H1 (cell line): ENCODE results near the gene MRPL36. TPM values are rescaled to one million over a fixed set of nuclear protein-coding genes. Genes with fewer than 3 reads are reported as not detected.

Source experiments
- CTCF ChIA-PET: fragments of 300-600 bp; sonication (Branson Sonifier 250); formaldehyde crosslinking; loops from one replicate; lab custom pipeline; 2021; ENCODE audit not compliant: partially characterized antibody; lab: Charles Lee
- POLR2A ChIA-PET: fragments of 300-600 bp; sonication (Branson Sonifier 250); formaldehyde crosslinking; loops from one replicate; lab custom pipeline; 2021; ENCODE audit warnings: inconsistent platforms; ENCODE audit not compliant: partially characterized antibody; lab: Charles Lee
- DNase-seq, 2 experiments: peaks; one replicate each; pipeline versions ENCODE4 v3.0.0 to v3.0.0-alpha.2; 2010 to 2022; ENCODE audit warnings: low spot score in 2 of 2, low read depth in 1 of 2, mixed read lengths in 1 of 2
- FAIRE-seq: peaks from 2 replicates; lab custom pipeline; 2011; peaks lifted over from hg19 to GRCh38; lab: Jason Lieb, UNC
- H2AFZ ChIP-seq: 2 replicates; pipeline ENCODE4 v1.8.1; 2012; ENCODE audit warnings: low read length, inconsistent platforms
- H2AK5ac ChIP-seq: 2 replicates; pipeline ENCODE4 v1.6.1; 2013; ENCODE audit warnings: low read depth, low read length
- H2BK120ac ChIP-seq: replicated peaks from 2 replicates; pipeline ENCODE3; 2013; ENCODE audit warnings: low read depth, low read length, inconsistent platforms
- H2BK12ac ChIP-seq: 2 replicates; pipeline ENCODE4 v1.6.1; 2013; ENCODE audit warnings: low read depth, low read length
- H2BK15ac ChIP-seq: 2 replicates; pipeline ENCODE4 v1.6.1; 2013; ENCODE audit warnings: low read length
- H2BK20ac ChIP-seq: 2 replicates; pipeline ENCODE4 v1.6.1; 2013; ENCODE audit warnings: low read length
- H2BK5ac ChIP-seq: 2 replicates; pipeline ENCODE4 v1.6.1; 2013; ENCODE audit warnings: low read depth, low read length
- H3K14ac ChIP-seq: 2 replicates; pipeline ENCODE4 v1.6.1; 2013; ENCODE audit warnings: inconsistent platforms; ENCODE audit not compliant: insufficient read length
- H3K18ac ChIP-seq: 2 replicates; pipeline ENCODE4 v1.6.1; 2013; ENCODE audit warnings: low read length; ENCODE audit errors: extremely low read depth
- H3K23ac ChIP-seq: 2 replicates; pipeline ENCODE4 v1.6.1; 2013; ENCODE audit warnings: inconsistent platforms; ENCODE audit not compliant: insufficient read length
- H3K23me2 ChIP-seq: 2 replicates; pipeline ENCODE4 v1.6.1; 2013; ENCODE audit warnings: low read depth, low read length
- H3K27ac ChIP-seq: 2 replicates; pipeline ENCODE4 v1.6.1; 2011; ENCODE audit warnings: low read depth, low read length, inconsistent platforms
- H3K27me3 ChIP-seq, 4 experiments: replicated peaks in 1 of 4; 1 replicate in 1 of 4; 2 replicates in 3 of 4; pipeline versions ENCODE4 v1.6.1 to v1.8.1; 2011 to 2013; ENCODE audit warnings: low read length in 3 of 4, mild to moderate bottlenecking in 3 of 4, inconsistent platforms in 2 of 4, mixed read lengths in 2 of 4, moderate library complexity in 1 of 4; ENCODE audit not compliant: control insufficient read depth in 3 of 4, insufficient read depth in 3 of 4; ENCODE audit errors: extremely low read depth in 1 of 4
- H3K36me3 ChIP-seq, 4 experiments: 2 replicates each; pipeline versions ENCODE4 v1.6.1 to v1.8.1; 2011 to 2013; ENCODE audit warnings: mild to moderate bottlenecking in 4 of 4, low read length in 3 of 4, moderate library complexity in 2 of 4, control low read depth in 1 of 4, inconsistent platforms in 1 of 4; ENCODE audit not compliant: insufficient read depth in 4 of 4, control insufficient read depth in 2 of 4
- H3K4ac ChIP-seq: replicated peaks from 2 replicates; pipeline ENCODE3; 2013; ENCODE audit warnings: low read length, low read depth, mixed read lengths, inconsistent platforms; ENCODE audit not compliant: insufficient read length
- H3K4me1 ChIP-seq, 4 experiments: replicated peaks in 1 of 4; 1 replicate in 1 of 4; 2 replicates in 3 of 4; pipeline versions ENCODE4 v1.6.1 to v1.8.1; 2011 to 2013; ENCODE audit warnings: low read length in 3 of 4, inconsistent platforms in 2 of 4, mixed read lengths in 1 of 4; ENCODE audit not compliant: insufficient read depth in 4 of 4, control insufficient read depth in 3 of 4
- H3K4me2 ChIP-seq, 2 experiments: 2 replicates each; pipeline versions ENCODE4 v1.6.1 to v1.8.1; 2011 to 2013; ENCODE audit warnings: low read depth in 2 of 2, low read length in 2 of 2, control low read depth in 1 of 2, inconsistent platforms in 1 of 2, mild to moderate bottlenecking in 1 of 2; ENCODE audit not compliant: insufficient read depth in 1 of 2
- H3K4me3 ChIP-seq, 4 experiments: fragments of 200-600, 300-600 bp in 1 of 4; sonication (generic), shearing (Covaris generic), sonication (Bioruptor Twin) in 1 of 4; 2 replicates each; pipeline versions ENCODE4 v1.5.1 to v1.8.1; 2011 to 2016; ENCODE audit warnings: low read length in 4 of 4, low read depth in 3 of 4, control low read depth in 2 of 4, inconsistent platforms in 2 of 4, mild to moderate bottlenecking in 2 of 4, mixed read lengths in 1 of 4, moderate library complexity in 1 of 4; ENCODE audit not compliant: insufficient read depth in 2 of 4; ENCODE audit errors: extremely low read depth in 1 of 4
- H3K56ac ChIP-seq: replicated peaks from 2 replicates; pipeline ENCODE3; 2013; ENCODE audit warnings: low read depth, mild to moderate bottlenecking, mixed read lengths, low read length, inconsistent platforms; ENCODE audit not compliant: insufficient read length
- H3K79me1 ChIP-seq: 2 replicates; pipeline ENCODE4 v1.6.1; 2013; ENCODE audit warnings: low read depth, low read length, control low read depth
- H3K79me2 ChIP-seq, 2 experiments: 2 replicates each; pipeline versions ENCODE4 v1.6.1 to v1.8.1; 2012 to 2013; ENCODE audit warnings: low read length in 2 of 2, mild to moderate bottlenecking in 2 of 2, inconsistent platforms in 1 of 2; ENCODE audit not compliant: insufficient read depth in 2 of 2, control insufficient read depth in 1 of 2
- H3K9ac ChIP-seq, 4 experiments: replicated peaks in 1 of 4; 1 replicate in 1 of 4; 2 replicates in 3 of 4; pipeline versions ENCODE4 v1.6.1 to v1.8.1; 2011 to 2013; ENCODE audit warnings: low read depth in 3 of 4, low read length in 3 of 4, control low read depth in 2 of 4, mild to moderate bottlenecking in 2 of 4, moderate library complexity in 2 of 4, inconsistent platforms in 1 of 4; ENCODE audit errors: extremely low read depth in 1 of 4
- H3K9me3 ChIP-seq, 2 experiments: 2 replicates each; pipeline versions ENCODE4 v1.6.1 to v1.8.1; 2012 to 2013; ENCODE audit warnings: mild to moderate bottlenecking in 2 of 2, moderate library complexity in 2 of 2, control low read depth in 1 of 2, inconsistent platforms in 1 of 2, low read depth in 1 of 2, low read length in 1 of 2, mixed read lengths in 1 of 2; ENCODE audit not compliant: insufficient read depth in 2 of 2
- H4K20me1 ChIP-seq, 2 experiments: replicated peaks in 1 of 2; 2 replicates each; pipeline versions ENCODE3 to v1.8.1; 2011 to 2013; ENCODE audit warnings: inconsistent platforms in 2 of 2, low read length in 2 of 2, mild to moderate bottlenecking in 1 of 2; ENCODE audit not compliant: insufficient read depth in 2 of 2, control insufficient read depth in 1 of 2
- H4K5ac ChIP-seq: 2 replicates; pipeline ENCODE4 v1.6.1; 2013; ENCODE audit warnings: low read length, low read depth, mixed read lengths, inconsistent platforms; ENCODE audit not compliant: insufficient read length
- H4K8ac ChIP-seq: 2 replicates; pipeline ENCODE4 v1.8.0; 2013; ENCODE audit warnings: mild to moderate bottlenecking, moderate library complexity, low read length, inconsistent platforms; ENCODE audit not compliant: insufficient read depth; ENCODE audit errors: extremely low read depth
- H4K91ac ChIP-seq: replicated peaks from 2 replicates; pipeline ENCODE3; 2013; ENCODE audit warnings: low read length, mixed read lengths, inconsistent platforms; ENCODE audit not compliant: insufficient read length
- GTF2F1 ChIP-seq: IDR thresholded peaks from 2 replicates; pipeline ENCODE4 v1.6.1; 2012; ENCODE audit warnings: low read depth, low read length, improper control_type of control experiment, borderline replicate concordance
- TAF7 ChIP-seq: optimal IDR thresholded peaks from 2 replicates; pipeline ENCODE3; 2011; ENCODE audit warnings: low read depth, mild to moderate bottlenecking, inconsistent platforms, low read length, moderate library complexity, borderline replicate concordance
- WGBS, 2 experiments: shearing (Covaris generic) in 1 of 2; methylation state at CpG; one replicate each; pipeline versions ENCODE4 v1.1.6 to v1.1.7; 2013 to 2015; ENCODE audit warnings: low lambda C conversion rate in 2 of 2, mixed read lengths in 2 of 2, inconsistent platforms in 1 of 2, low coverage in 1 of 2, missing lambda C conversion rate in 1 of 2; ENCODE audit not compliant: insufficient replicate concordance in 2 of 2, insufficient coverage in 1 of 2, insufficient read length in 1 of 2; ENCODE audit errors: extremely low coverage in 1 of 2, missing lambda C conversion rate in 1 of 2; 5-methylcytosine and 5-hydroxymethylcytosine counted together
- polyA plus RNA-seq, 7 experiments: library from polyadenylated mRNA; depleted of rRNA in 3 of 7; stranded (reverse) in 5 of 7; unstranded in 2 of 7; fragments of >200 nt in 5 of 7; fragments of 200-250 nt in 2 of 7; gene quantifications; 1 replicate in 5 of 7; 2 replicates in 1 of 7; 4 replicates in 1 of 7; pipeline versions ENCODE4 v1.2.1 to v1.2.3, GENCODE V29; 2011 to 2013; ENCODE audit warnings: missing spikeins in 2 of 7, mixed read lengths in 2 of 7
- total RNA-seq: library from RNA; stranded (reverse); fragmentation: NEBNext Ultra II Directional; extraction: Animal tissue kit (Norgen Biotek cat#: 25700); gene quantifications from 2 replicates; pipeline ENCODE4 v1.2.1, GENCODE V29; 2021

The MRPL36 gene
- total and polyA plus RNA-seq, 2 of the 8 experiments (the other 6 are each of a cell fraction or from before 2014, with no cell fraction given): 56.3 to 81.5 TPM

- no peak for TF ChIP-seq GTF2F1
- no peak for TF ChIP-seq TAF7
- H3K9me3 ChIP-seq: no peaks in the 10 kb centered on the region
- no peak overlapping the region for H2BK12ac ChIP-seq
- no peak overlapping the region for H3K9ac ChIP-seq
- no peak overlapping the region for H2BK120ac ChIP-seq
- ChIA-PET POLR2A (no interaction called here), CTCF (interaction anchor here (1.1 kb wide), 1 partner anchor 19 kb away, joined by 3 read pairs; no protein-coding TSS in a partner anchor)
- H3K56ac ChIP-seq: no peak overlapping the region
- no peak overlapping the region for H2BK20ac ChIP-seq
- H4K91ac ChIP-seq: no peak overlapping the region
- H3K36me3 ChIP-seq: no peaks in the 10 kb centered on the region
- H3K27me3 ChIP-seq: no peaks in the 10 kb centered on the region
- no peak overlapping the region for H3K4me3 ChIP-seq
- no peaks in the 10 kb centered on the region for H3K79me2 ChIP-seq
- H4K20me1 ChIP-seq: peaks cover 0 to 3% of the 10 kb centered on the region in 2 experiments
- H3K18ac ChIP-seq: no peak overlapping the region
- FAIRE-seq (no peak), DNase-seq (no peak)
- no peaks in the 10 kb centered on the region for H3K79me1 ChIP-seq
- no peak overlapping the region for H2AFZ ChIP-seq
- H2BK15ac ChIP-seq: no peak overlapping the region
- no peak overlapping the region for H3K4ac ChIP-seq
- whole genome bisulfite sequencing, 2 experiments: 86% methylated on average over 9 of the region's 9 CpGs; no CpG with 5 or more reads in 1 of the 2 experiments
- no peaks in the 10 kb centered on the region for H3K4me1 ChIP-seq
- H3K23ac ChIP-seq: no peak overlapping the region
- H2AK5ac ChIP-seq: no peak overlapping the region
- H3K14ac ChIP-seq: no peak overlapping the region
- H3K4me2 ChIP-seq: no peak overlapping the region
- no peak overlapping the region for H2BK5ac ChIP-seq
- no peaks in the 10 kb centered on the region for H3K23me2 ChIP-seq
- peak overlapping the region; percentile 4; the same call in 1 of the 2 replicates for H4K8ac ChIP-seq
- H3K27ac ChIP-seq: no peak overlapping the region
- no peak overlapping the region for H4K5ac ChIP-seq
Observed at GRCh38 chr5:1781726-1782384, 17.8 kb downstream of the MRPL36 start.
